Mesendoderm (in vitro differentiated cells): Measurements from ENCODE around the gene ARAP1.

Experiments used
- DNase-seq: peaks from one replicate; pipeline ENCODE4 v3.0.0; 2013
- H2AK5ac ChIP-seq: 2 replicates; pipeline ENCODE4 v1.6.1; 2013; ENCODE audit warnings: low read length, inconsistent platforms
- H2BK120ac ChIP-seq: 2 replicates; pipeline ENCODE4 v1.6.1; 2013; ENCODE audit warnings: low read depth, mild to moderate bottlenecking, low read length, moderate library complexity, mixed read lengths
- H2BK15ac ChIP-seq: replicated peaks from 2 replicates; pipeline ENCODE4 v1.6.1; 2013; ENCODE audit warnings: low read depth, mild to moderate bottlenecking, moderate library complexity
- H2BK5ac ChIP-seq: 2 replicates; pipeline ENCODE4 v1.6.1; 2013; ENCODE audit warnings: low read length, inconsistent platforms
- H3K18ac ChIP-seq: 2 replicates; pipeline ENCODE4 v1.6.1; 2013; ENCODE audit warnings: mild to moderate bottlenecking, low read length, mixed read lengths
- H3K23ac ChIP-seq: one replicate; pipeline ENCODE4 v1.6.1; 2013; ENCODE audit warnings: low read length
- H3K27ac ChIP-seq: 2 replicates; pipeline ENCODE4 v1.5.1; 2013; ENCODE audit warnings: low read depth, mild to moderate bottlenecking, inconsistent platforms, low read length, moderate library complexity
- H3K27me3 ChIP-seq: 2 replicates; pipeline ENCODE4 v1.6.1; 2013; ENCODE audit warnings: low read length, control low read depth, mild to moderate bottlenecking, inconsistent platforms; ENCODE audit not compliant: insufficient read depth, poor library complexity
- H3K36me3 ChIP-seq: 2 replicates; pipeline ENCODE4 v1.6.1; 2013; ENCODE audit warnings: low read length, inconsistent platforms; ENCODE audit not compliant: control insufficient read depth, insufficient read depth
- H3K4ac ChIP-seq: one replicate; pipeline ENCODE4 v1.6.1; 2013; ENCODE audit warnings: low read depth, mild to moderate bottlenecking, low read length, moderate library complexity
- H3K4me1 ChIP-seq: 2 replicates; pipeline ENCODE4 v1.6.1; 2013; ENCODE audit warnings: low read depth, low read length, inconsistent platforms; ENCODE audit not compliant: control insufficient read depth
- H3K4me2 ChIP-seq: 2 replicates; pipeline ENCODE4 v1.6.1; 2013; ENCODE audit warnings: low read length
- H3K4me3 ChIP-seq: 2 replicates; pipeline ENCODE4 v1.5.1; 2013; ENCODE audit warnings: mild to moderate bottlenecking, low read length
- H3K56ac ChIP-seq: one replicate; pipeline ENCODE4 v1.6.1; 2013; ENCODE audit warnings: low read length
- H3K79me1 ChIP-seq: 2 replicates; pipeline ENCODE4 v1.6.1; 2013; ENCODE audit warnings: low read length, inconsistent platforms
- H3K79me2 ChIP-seq: 2 replicates; pipeline ENCODE4 v1.6.1; 2013; ENCODE audit warnings: mild to moderate bottlenecking, low read length; ENCODE audit not compliant: control insufficient read depth, insufficient read depth
- H3K9ac ChIP-seq: 2 replicates; pipeline ENCODE4 v1.6.1; 2013; ENCODE audit warnings: low read length, inconsistent platforms
- H4K5ac ChIP-seq: one replicate; pipeline ENCODE4 v1.6.1; 2013; ENCODE audit warnings: low read length
- H4K8ac ChIP-seq: one replicate; pipeline ENCODE4 v1.6.1; 2013; ENCODE audit warnings: low read depth, mild to moderate bottlenecking, control low read depth, low read length, moderate library complexity
- WGBS: extraction: QIAGEN DNeasy Blood & Tissue Kit; methylation state at CpG from one replicate; pipeline ENCODE4 v1.1.7; 2013; ENCODE audit warnings: low lambda C conversion rate, missing lambda C conversion rate; ENCODE audit not compliant: insufficient coverage; ENCODE audit errors: extremely low coverage; 5-methylcytosine and 5-hydroxymethylcytosine counted together

The ARAP1 gene

DNA sequence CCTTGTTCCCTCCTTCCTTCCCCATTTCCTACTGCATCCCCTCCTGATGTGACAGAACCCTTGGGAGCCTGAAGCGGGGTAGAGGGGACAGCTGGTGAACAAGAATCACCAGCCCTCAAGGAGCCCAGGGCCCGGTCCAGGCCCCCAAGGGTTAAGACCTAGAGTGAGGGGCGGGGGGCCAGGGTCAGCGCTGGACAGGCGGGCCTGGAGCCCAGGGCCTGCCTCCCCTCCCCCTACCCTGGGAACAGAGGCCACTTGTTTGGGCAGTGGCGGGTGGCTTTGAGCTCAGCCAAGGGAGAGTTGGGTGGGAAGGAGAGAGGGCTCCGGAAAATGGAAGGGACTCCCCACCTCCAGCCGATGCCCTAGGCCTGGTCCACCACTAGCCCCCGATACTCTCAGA lies 2.1 kb downstream of the ARAP1 start:
- Histone ChIP-seq H3K79me2 (peaks cover 54% of the 10 kb centered on the region), H2AK5ac (no peak overlapping the region), H3K36me3 (no peaks in the 10 kb centered on the region), H3K23ac (no peak overlapping the region), H3K56ac (no peak overlapping the region), H3K4me1 (peaks cover 12% of the 10 kb centered on the region), H2BK15ac (no peak overlapping the region), H3K4me2 (no peak overlapping the region), H3K18ac (no peak overlapping the region), H3K9ac (no peak overlapping the region), H2BK120ac (no peak overlapping the region), H3K4me3 (no peak overlapping the region), H3K27ac (no peak overlapping the region), H4K5ac (no peak overlapping the region), H3K27me3 (no peaks in the 10 kb centered on the region), H4K8ac (no peak overlapping the region), H3K4ac (no peak overlapping the region), H3K79me1 (peaks cover 42% of the 10 kb centered on the region), H2BK5ac (no peak overlapping the region)
- no CpG with 5 or more reads among the region's 9 CpGs for WGBS
- no peak for DNase-seq

DNA sequence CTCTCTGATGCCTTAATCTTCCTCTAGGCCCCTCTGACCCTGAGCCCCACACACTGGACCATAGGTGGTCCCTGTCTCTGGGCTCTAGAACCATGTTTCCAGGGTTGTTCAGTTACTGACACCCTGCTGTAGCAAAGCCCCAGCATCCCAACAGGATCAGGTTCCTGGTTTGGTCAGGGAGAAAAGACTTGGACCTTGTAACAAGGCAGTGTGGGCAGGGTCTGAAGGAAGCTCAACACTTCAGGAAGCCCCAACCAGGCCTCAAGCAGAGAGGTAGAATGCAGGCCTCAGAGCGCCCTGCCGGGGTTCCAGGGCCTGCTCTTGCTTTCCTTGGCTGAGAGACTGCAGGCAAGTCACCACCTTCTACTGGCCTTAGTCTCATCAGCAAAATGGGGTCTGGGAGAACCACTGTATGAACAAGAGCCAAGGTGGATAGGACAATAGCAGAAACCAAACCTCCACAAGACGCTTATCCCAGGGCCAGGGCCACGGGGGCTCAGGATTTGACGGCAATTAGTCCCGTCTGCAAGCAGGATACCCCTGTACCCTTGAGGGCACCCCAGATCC lies 4.8 kb downstream of the ARAP1 start:
- H3K79me1 ChIP-seq: peaks cover 58% of the 10 kb centered on the region
- no peaks in the 10 kb centered on the region for H3K27me3 ChIP-seq
- no peak overlapping the region for H3K27ac ChIP-seq
- H3K4ac ChIP-seq: no peak overlapping the region
- H3K23ac ChIP-seq: peak overlapping the region; percentile 80
- peaks cover 15% of the 10 kb centered on the region for H3K4me1 ChIP-seq
- H3K4me3 ChIP-seq: no peak overlapping the region
- H3K9ac ChIP-seq: no peak overlapping the region
- DNase-seq: no peak
- H3K18ac ChIP-seq: no peak overlapping the region
- H2AK5ac ChIP-seq: no peak overlapping the region
- no peak overlapping the region for H4K5ac ChIP-seq
- H3K56ac ChIP-seq: peak overlapping the region; percentile 15
- H2BK15ac ChIP-seq: no peak overlapping the region
- H2BK5ac ChIP-seq: no peak overlapping the region
- no peaks in the 10 kb centered on the region for H3K36me3 ChIP-seq
- no peak overlapping the region for H4K8ac ChIP-seq
- H3K4me2 ChIP-seq: no peak overlapping the region
- H3K79me2 ChIP-seq: peaks cover 74% of the 10 kb centered on the region
- no peak overlapping the region for H2BK120ac ChIP-seq
- WGBS: no CpG with 5 or more reads among the region's 6 CpGs

DNA sequence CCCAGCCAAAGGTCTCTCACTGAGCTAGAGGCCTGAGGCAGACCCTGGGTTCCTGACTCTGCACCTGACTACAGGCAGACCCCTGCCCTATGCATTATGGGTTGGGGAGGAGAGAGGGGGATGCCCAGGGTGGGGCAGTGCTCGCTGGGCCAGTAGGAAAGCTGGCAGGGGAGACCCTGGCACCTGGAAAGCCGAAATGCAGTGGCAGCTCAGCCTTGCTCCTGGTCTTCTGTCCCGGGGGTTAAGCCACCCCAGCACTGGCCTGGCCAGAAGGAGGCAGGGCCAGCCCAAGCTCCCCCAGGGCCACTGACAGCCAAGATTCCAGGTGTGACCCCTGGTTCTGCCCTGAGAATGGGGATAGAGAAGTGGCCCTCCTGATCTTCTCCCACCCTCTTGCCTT lies 5.4 kb downstream of the ARAP1 start:
- Histone ChIP-seq H2BK15ac (no peak overlapping the region), H3K79me2 (peaks cover 77% of the 10 kb centered on the region), H3K27me3 (no peaks in the 10 kb centered on the region), H3K4me3 (no peak overlapping the region), H4K8ac (no peak overlapping the region), H3K36me3 (no peaks in the 10 kb centered on the region), H2BK5ac (no peak overlapping the region), H3K4ac (no peak overlapping the region), H3K4me1 (peaks cover 20% of the 10 kb centered on the region), H3K23ac (no peak overlapping the region), H2BK120ac (no peak overlapping the region), H3K27ac (no peak overlapping the region), H3K9ac (no peak overlapping the region), H3K18ac (no peak overlapping the region), H3K4me2 (no peak overlapping the region), H2AK5ac (no peak overlapping the region), H4K5ac (no peak overlapping the region), H3K56ac (no peak overlapping the region), H3K79me1 (peaks cover 61% of the 10 kb centered on the region)
- DNase-seq: no peak
- no CpG with 5 or more reads among the region's 3 CpGs for WGBS

DNA sequence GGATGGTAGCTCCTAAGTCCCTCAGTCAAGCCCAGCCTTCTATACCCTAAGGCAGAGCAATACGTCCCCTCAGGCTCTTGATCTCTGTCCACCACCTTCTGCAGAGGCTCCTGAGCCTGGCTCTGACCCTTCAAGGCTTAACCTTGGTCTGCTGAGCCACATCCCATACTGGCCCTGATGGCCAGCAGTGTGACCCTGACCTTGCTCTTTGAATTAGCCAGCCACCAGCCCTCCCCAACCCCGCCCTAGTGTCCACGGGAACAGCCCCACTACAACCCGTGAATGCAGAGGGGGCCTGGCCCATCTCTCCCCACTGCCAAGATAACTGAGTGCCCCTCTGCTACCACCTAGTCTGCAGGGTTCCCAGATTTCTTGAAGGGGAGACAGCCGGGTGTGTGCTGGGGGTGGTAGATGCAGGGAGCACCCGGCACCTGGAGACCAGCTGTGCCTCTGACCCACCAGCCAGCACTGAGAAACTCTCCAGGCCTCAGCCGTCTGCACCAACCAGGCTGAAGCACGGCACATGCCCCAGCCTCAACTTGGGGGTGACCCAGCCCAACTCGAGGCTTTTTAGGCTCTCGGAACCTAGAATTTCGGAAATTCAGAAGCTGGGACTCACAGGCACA lies 6.2 kb downstream of the ARAP1 start:
- H3K27ac ChIP-seq: no peak overlapping the region
- no peak overlapping the region for H3K4ac ChIP-seq
- WGBS: no CpG with 5 or more reads among the region's 11 CpGs
- H3K36me3 ChIP-seq: no peaks in the 10 kb centered on the region
- H3K56ac ChIP-seq: peak overlapping the region; percentile 22
- H2AK5ac ChIP-seq: no peak overlapping the region
- H3K27me3 ChIP-seq: no peaks in the 10 kb centered on the region
- no peak overlapping the region for H4K5ac ChIP-seq
- no peak overlapping the region for H3K9ac ChIP-seq
- no peak overlapping the region for H3K4me2 ChIP-seq
- H2BK5ac ChIP-seq: no peak overlapping the region
- peaks cover 55% of the 10 kb centered on the region for H3K79me1 ChIP-seq
- DNase-seq: no peak
- no peak overlapping the region for H3K18ac ChIP-seq
- H3K23ac ChIP-seq: no peak overlapping the region
- peaks cover 21% of the 10 kb centered on the region for H3K4me1 ChIP-seq
- H2BK120ac ChIP-seq: no peak overlapping the region
- H4K8ac ChIP-seq: no peak overlapping the region
- H2BK15ac ChIP-seq: no peak overlapping the region
- no peak overlapping the region for H3K4me3 ChIP-seq
- peaks cover 69% of the 10 kb centered on the region for H3K79me2 ChIP-seq

DNA sequence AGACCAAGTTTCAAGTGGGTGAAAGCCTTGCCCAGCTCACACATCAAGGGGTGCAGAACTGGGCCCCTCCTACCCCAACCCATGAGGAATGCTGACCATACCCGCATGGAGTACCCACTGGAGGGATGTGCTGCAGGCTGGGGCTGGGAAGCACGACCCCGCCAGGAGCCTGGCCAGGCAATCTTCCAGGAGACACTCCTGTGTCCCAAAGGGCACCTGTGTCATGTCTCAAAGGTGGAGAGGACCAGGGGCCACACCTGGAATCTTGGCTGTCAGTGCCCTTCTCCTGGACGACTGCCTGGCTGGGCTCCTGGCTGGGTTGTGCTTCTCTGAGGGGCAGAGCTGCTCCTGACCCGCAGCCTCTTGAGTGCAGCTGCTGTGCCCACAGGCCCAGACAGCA lies 6.7 kb downstream of the ARAP1 start:
- Histone ChIP-seq H4K8ac (no peak overlapping the region), H3K27ac (no peak overlapping the region), H3K18ac (no peak overlapping the region), H3K27me3 (no peaks in the 10 kb centered on the region), H2BK120ac (no peak overlapping the region), H3K79me1 (peaks cover 51% of the 10 kb centered on the region), H3K4ac (no peak overlapping the region), H3K79me2 (peaks cover 64% of the 10 kb centered on the region), H3K36me3 (no peaks in the 10 kb centered on the region), H2BK15ac (no peak overlapping the region), H3K56ac (peak overlapping the region; percentile 22), H3K4me2 (no peak overlapping the region), H3K9ac (no peak overlapping the region), H2BK5ac (no peak overlapping the region), H3K4me3 (no peak overlapping the region), H3K4me1 (peaks cover 25% of the 10 kb centered on the region), H4K5ac (no peak overlapping the region), H2AK5ac (no peak overlapping the region), H3K23ac (no peak overlapping the region)
- no CpG with 5 or more reads among the region's 5 CpGs for WGBS
- DNase-seq: no peak

DNA sequence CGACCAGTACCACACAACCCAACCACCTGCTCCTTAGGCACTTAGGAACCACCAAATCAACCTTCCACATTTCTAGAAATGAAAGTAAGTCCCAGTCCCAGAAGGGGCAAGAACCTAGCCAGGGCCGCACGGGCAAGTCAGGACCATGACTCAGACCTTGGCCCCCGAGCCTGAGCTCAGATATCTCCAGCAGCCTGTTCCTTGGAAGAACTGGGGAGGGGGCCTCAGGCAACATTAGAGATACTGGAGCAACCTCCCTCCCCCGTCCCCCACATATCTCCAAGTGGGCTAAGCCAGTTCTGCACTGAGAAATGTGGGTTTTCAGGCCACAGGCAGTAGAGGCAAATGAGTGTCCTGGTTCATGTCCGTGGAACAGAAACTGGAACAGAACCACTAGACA lies 7.7 kb downstream of the ARAP1 start:
- Histone ChIP-seq H3K4me2 (no peak overlapping the region), H3K79me1 (peaks cover 50% of the 10 kb centered on the region), H3K79me2 (peaks cover 65% of the 10 kb centered on the region), H3K56ac (no peak overlapping the region), H3K4me1 (peaks cover 32% of the 10 kb centered on the region), H3K9ac (no peak overlapping the region), H3K27me3 (no peaks in the 10 kb centered on the region), H2BK5ac (no peak overlapping the region), H2AK5ac (no peak overlapping the region), H3K27ac (no peak overlapping the region), H4K8ac (no peak overlapping the region), H3K4ac (no peak overlapping the region), H4K5ac (no peak overlapping the region), H2BK120ac (no peak overlapping the region), H3K4me3 (no peak overlapping the region), H3K23ac (no peak overlapping the region), H3K18ac (no peak overlapping the region), H2BK15ac (no peak overlapping the region), H3K36me3 (no peaks in the 10 kb centered on the region)
- WGBS: no CpG with 5 or more reads among the region's 6 CpGs
- DNase-seq: no peak
